ENCODE data around the gene VOPP1. TPM values are rescaled to one million over a fixed set of nuclear protein-coding genes. Genes with fewer than 3 reads are reported as not detected.
"Not testable (repeated sequence)": the region's sequence is repeated elsewhere in the genome, so short reads cannot be mapped to it uniquely, and the experiment has no call there.

The VOPP1 gene
- total RNA-seq, 5 donors from 2014 or later (not counting 1 experiment from before 2014, with no cell fraction given) = 84.0 to 106 (median 94.8) TPM

GRCh38 chr7:55475855-55476803 is 96.2 kb downstream of the VOPP1 start:
- Histone ChIP-seq H3K9me3 (no peaks in the 10 kb centered on the region), H3K27me3 (replicated peaks in 1 of 2; ENCODE audit: control insufficient read depth in 2 of 2, extremely low read depth in 1 of 2, insufficient read depth in 2 of 2, low read length in 1 of 2) (no peaks in the 10 kb centered on the region), H3K27ac (ENCODE audit: low read length) (peak overlapping the region; percentile 42), H3K4me1 (ENCODE audit: control insufficient read depth in 1 of 2, extremely low read depth in 1 of 2, insufficient read depth in 2 of 2, low read length in 2 of 2) (peaks cover 27 to 67% of the 10 kb centered on the region in 2 experiments), H3K36me3 (ENCODE audit: control insufficient read depth in 2 of 2, extremely low read depth in 1 of 2, insufficient read depth in 1 of 2, low read length in 1 of 2) (peaks cover 0 to 9% of the 10 kb centered on the region in 2 donors), H3K4me3 (ENCODE audit: control insufficient read depth in 1 of 2, extremely low read depth in 1 of 2, low read length in 1 of 2) (peak overlapping the region in 1 of 2 donors; percentile 48)
- CTCF ChIA-PET = no interaction called here
- Mint-ChIP-seq H3K27me3 (no peaks in the 10 kb centered on the region), H3K27ac (peak overlapping the region; percentile 87 to 88), H3K4me3 (peak overlapping the region; percentile 44 to 80 (median 56)), H3K9me3 (no peaks in the 10 kb centered on the region), H3K36me3 (peaks cover 23% of the 10 kb centered on the region), H3K4me1 (peaks cover 77 to 87% (median 82%) of the 10 kb centered on the region in 3 donors)
- POLR2A ChIA-PET = interaction anchor here in 1 of 2 donors (0.5 kb wide), 1 partner anchor 95 kb away, joined by 3 read pairs; no protein-coding TSS in a partner anchor
- 93% methylated on average over 8 of the region's 19 CpGs for WGBS (ENCODE audit: insufficient coverage)
- ATAC-seq (replicated peaks in 1 of 4) = no peak
- no peak for DNase-seq

- ATAC-seq (replicated peaks in 1 of 4) (peak; percentile 78 to 90 (median 87)), DNase-seq (peak in 12 of 35 experiments; percentile 9 to 56 (median 30))
- Histone ChIP-seq H3K4me1 (ENCODE audit: control insufficient read depth in 1 of 2, extremely low read depth in 1 of 2, insufficient read depth in 2 of 2, low read length in 2 of 2) (peaks cover 31 to 70% of the 10 kb centered on the region in 2 experiments), H3K27ac (ENCODE audit: low read length) (peak overlapping the region; percentile 42), H3K27me3 (replicated peaks in 1 of 2; ENCODE audit: control insufficient read depth in 2 of 2, extremely low read depth in 1 of 2, insufficient read depth in 2 of 2, low read length in 1 of 2) (no peaks in the 10 kb centered on the region), H3K4me3 (ENCODE audit: control insufficient read depth in 1 of 2, extremely low read depth in 1 of 2, low read length in 1 of 2) (peak overlapping the region in 1 of 2 donors; percentile 48), H3K9me3 (no peaks in the 10 kb centered on the region), H3K36me3 (ENCODE audit: control insufficient read depth in 2 of 2, extremely low read depth in 1 of 2, insufficient read depth in 1 of 2, low read length in 1 of 2) (peaks cover 0 to 9% of the 10 kb centered on the region in 2 donors)
- WGBS (ENCODE audit: insufficient coverage) = 79% methylated on average over 16 of the region's 22 CpGs
- H3K36me3 Mint-ChIP-seq = peaks cover 22% of the 10 kb centered on the region
- CTCF ChIA-PET = no interaction called here
- peak overlapping the region; percentile 44 to 80 (median 56) for H3K4me3 Mint-ChIP-seq
- H3K27me3 Mint-ChIP-seq = no peaks in the 10 kb centered on the region
- H3K4me1 Mint-ChIP-seq = peaks cover 75 to 83% (median 79%) of the 10 kb centered on the region in 3 donors
- peak overlapping the region; percentile 83 to 88 for H3K27ac Mint-ChIP-seq
- no peaks in the 10 kb centered on the region for H3K9me3 Mint-ChIP-seq
- POLR2A ChIA-PET = no interaction called here
Observed at GRCh38 chr7:55474944-55475854, 97.1 kb downstream of the VOPP1 start.

DNA sequence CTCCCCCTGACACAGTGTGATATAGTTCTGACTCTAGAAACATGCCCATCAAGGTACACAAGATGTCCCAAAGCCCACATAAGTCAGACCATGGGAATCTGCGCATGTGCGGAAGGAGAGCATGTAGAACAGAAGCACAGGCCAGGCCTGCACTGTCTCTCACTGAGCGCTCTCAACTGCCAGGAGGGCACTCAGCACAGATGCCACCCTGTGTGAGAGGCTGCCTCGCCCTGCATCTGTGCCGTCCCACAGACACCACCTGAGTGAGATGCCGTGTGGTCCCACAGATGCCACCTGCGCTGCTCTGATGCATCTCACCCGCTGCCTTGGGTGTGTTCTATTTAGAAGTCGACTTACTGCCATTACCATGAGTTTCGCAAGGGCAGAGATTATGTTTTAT is 98.4 kb downstream of the VOPP1 start:
- CTCF ChIA-PET = no interaction called here
- Mint-ChIP-seq H3K4me3 (peak overlapping the region in 1 of 3 donors; percentile 80), H3K36me3 (peaks cover 23% of the 10 kb centered on the region), H3K9me3 (no peaks in the 10 kb centered on the region), H3K4me1 (peaks cover 81 to 85% (median 82%) of the 10 kb centered on the region in 3 donors), H3K27ac (peak overlapping the region; percentile 83 to 88), H3K27me3 (no peaks in the 10 kb centered on the region)
- Histone ChIP-seq H3K4me3 (ENCODE audit: control insufficient read depth in 1 of 2, extremely low read depth in 1 of 2, low read length in 1 of 2) (no peak overlapping the region), H3K4me1 (ENCODE audit: control insufficient read depth in 1 of 2, extremely low read depth in 1 of 2, insufficient read depth in 2 of 2, low read length in 2 of 2) (peaks cover 44 to 82% of the 10 kb centered on the region in 2 experiments), H3K9me3 (no peaks in the 10 kb centered on the region), H3K27ac (ENCODE audit: low read length) (no peak overlapping the region), H3K27me3 (replicated peaks in 1 of 2; ENCODE audit: control insufficient read depth in 2 of 2, extremely low read depth in 1 of 2, insufficient read depth in 2 of 2, low read length in 1 of 2) (no peaks in the 10 kb centered on the region), H3K36me3 (ENCODE audit: control insufficient read depth in 2 of 2, extremely low read depth in 1 of 2, insufficient read depth in 1 of 2, low read length in 1 of 2) (peaks cover 0 to 9% of the 10 kb centered on the region in 2 donors)
- ATAC-seq (replicated peaks in 1 of 4) = peak in 1 of 4 experiments; percentile 22
- DNase-seq = peak in 5 of 35 experiments; percentile 7 to 31 (median 15)
- POLR2A ChIA-PET = interaction anchor here in 1 of 2 donors (0.6 kb wide), 1 partner anchor 56 kb away, joined by 3 read pairs; no protein-coding TSS in a partner anchor
- WGBS (ENCODE audit: insufficient coverage) = 87% methylated on average over 6 of the region's 10 CpGs

- WGBS (ENCODE audit: insufficient coverage) = 95% methylated on average over 15 of the region's 25 CpGs
- CTCF ChIA-PET = no interaction called here
- Histone ChIP-seq H3K27ac (ENCODE audit: low read length) (peak overlapping the region; percentile 56), H3K27me3 (replicated peaks in 1 of 2; ENCODE audit: control insufficient read depth in 2 of 2, extremely low read depth in 1 of 2, insufficient read depth in 2 of 2, low read length in 1 of 2) (no peaks in the 10 kb centered on the region), H3K4me3 (ENCODE audit: control insufficient read depth in 1 of 2, extremely low read depth in 1 of 2, low read length in 1 of 2) (no peak overlapping the region), H3K9me3 (no peaks in the 10 kb centered on the region), H3K4me1 (ENCODE audit: control insufficient read depth in 1 of 2, extremely low read depth in 1 of 2, insufficient read depth in 2 of 2, low read length in 2 of 2) (peaks cover 51 to 86% of the 10 kb centered on the region in 2 experiments), H3K36me3 (ENCODE audit: control insufficient read depth in 2 of 2, extremely low read depth in 1 of 2, insufficient read depth in 1 of 2, low read length in 1 of 2) (peaks cover 0 to 9% of the 10 kb centered on the region in 2 donors)
- no peak for ATAC-seq (replicated peaks in 1 of 4)
- peak in 1 of 35 experiments; percentile 30 for DNase-seq
- Mint-ChIP-seq H3K36me3 (peaks cover 23% of the 10 kb centered on the region), H3K27me3 (no peaks in the 10 kb centered on the region), H3K4me1 (peaks cover 82 to 85% (median 82%) of the 10 kb centered on the region in 3 donors), H3K9me3 (no peaks in the 10 kb centered on the region), H3K4me3 (peak overlapping the region in 1 of 3 donors; percentile 80), H3K27ac (peak overlapping the region; percentile 83 to 88)
- POLR2A ChIA-PET = no interaction called here
Observed at GRCh38 chr7:55472928-55473725, 99.2 kb downstream of the VOPP1 start.

GRCh38 chr7:55472406-55472805 is 99.9 kb downstream of the VOPP1 start:
- CTCF ChIA-PET; H3K27ac ChIP-seq (ENCODE audit: low read length); H3K9me3 ChIP-seq; H3K4me3 ChIP-seq (ENCODE audit: control insufficient read depth in 1 of 2, extremely low read depth in 1 of 2, low read length in 1 of 2); POLR2A ChIA-PET; H3K27me3 Mint-ChIP-seq; H3K27me3 ChIP-seq (replicated peaks in 1 of 2; ENCODE audit: control insufficient read depth in 2 of 2, extremely low read depth in 1 of 2, insufficient read depth in 2 of 2, low read length in 1 of 2); H3K27ac Mint-ChIP-seq; DNase-seq; H3K9me3 Mint-ChIP-seq; H3K36me3 ChIP-seq (ENCODE audit: control insufficient read depth in 2 of 2, extremely low read depth in 1 of 2, insufficient read depth in 1 of 2, low read length in 1 of 2); H3K4me3 Mint-ChIP-seq: not testable (repeated sequence)
- WGBS (ENCODE audit: insufficient coverage) = no CpG with 5 or more reads among the region's 14 CpGs
- Mint-ChIP-seq H3K4me1 (peaks cover 79 to 85% (median 82%) of the 10 kb centered on the region in 3 donors), H3K36me3 (peaks cover 20% of the 10 kb centered on the region)
- peak in 1 of 4 experiments; percentile 28 for ATAC-seq (replicated peaks in 1 of 4)
- peaks cover 51 to 87% of the 10 kb centered on the region in 2 experiments for H3K4me1 ChIP-seq (ENCODE audit: control insufficient read depth in 1 of 2, extremely low read depth in 1 of 2, insufficient read depth in 2 of 2, low read length in 2 of 2)
